ENCODE measurements around the gene ERICH2. TPM values are rescaled to one million over a fixed set of nuclear protein-coding genes. Genes with fewer than 3 reads are reported as not detected.

ERICH2 gene
- total RNA-seq, 1 donor from 2014 or later, result 2.1 TPM

DNA sequence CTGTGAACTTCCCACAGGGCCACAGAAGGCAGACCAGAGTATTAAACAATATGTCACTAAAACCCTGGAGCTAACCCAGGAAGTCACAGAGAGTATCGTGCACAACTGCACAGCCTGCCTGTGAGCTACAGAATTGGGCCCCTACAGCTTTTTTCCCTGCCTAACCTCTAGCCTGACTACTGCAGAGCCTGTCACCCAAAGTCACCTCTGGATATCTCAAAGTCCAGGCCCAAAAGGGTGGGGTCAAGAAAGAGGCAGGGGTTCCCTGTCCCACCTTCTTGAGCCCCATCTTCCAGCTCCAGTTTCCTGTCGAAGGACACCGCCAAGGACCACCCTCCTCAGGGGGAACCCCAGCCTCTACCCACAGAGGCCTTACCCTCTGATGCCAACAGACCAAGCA is 60.0 kb downstream of the ERICH2 start:
- Mint-ChIP-seq H3K4me1 (ENCODE audit: low read depth, unreplicated experiment) (no peaks in the 10 kb centered on the region), H3K4me3 (ENCODE audit: unreplicated experiment) (no peak overlapping the region), H3K27me3 (ENCODE audit: unreplicated experiment) (peaks cover 11% of the 10 kb centered on the region), H3K36me3 (ENCODE audit: unreplicated experiment) (no peaks in the 10 kb centered on the region), H3K9me3 (ENCODE audit: unreplicated experiment) (peaks cover 5% of the 10 kb centered on the region), H3K27ac (ENCODE audit: unreplicated experiment) (no peak overlapping the region)
- no peak for DNase-seq
- TF ChIP-seq, protein P1, sequence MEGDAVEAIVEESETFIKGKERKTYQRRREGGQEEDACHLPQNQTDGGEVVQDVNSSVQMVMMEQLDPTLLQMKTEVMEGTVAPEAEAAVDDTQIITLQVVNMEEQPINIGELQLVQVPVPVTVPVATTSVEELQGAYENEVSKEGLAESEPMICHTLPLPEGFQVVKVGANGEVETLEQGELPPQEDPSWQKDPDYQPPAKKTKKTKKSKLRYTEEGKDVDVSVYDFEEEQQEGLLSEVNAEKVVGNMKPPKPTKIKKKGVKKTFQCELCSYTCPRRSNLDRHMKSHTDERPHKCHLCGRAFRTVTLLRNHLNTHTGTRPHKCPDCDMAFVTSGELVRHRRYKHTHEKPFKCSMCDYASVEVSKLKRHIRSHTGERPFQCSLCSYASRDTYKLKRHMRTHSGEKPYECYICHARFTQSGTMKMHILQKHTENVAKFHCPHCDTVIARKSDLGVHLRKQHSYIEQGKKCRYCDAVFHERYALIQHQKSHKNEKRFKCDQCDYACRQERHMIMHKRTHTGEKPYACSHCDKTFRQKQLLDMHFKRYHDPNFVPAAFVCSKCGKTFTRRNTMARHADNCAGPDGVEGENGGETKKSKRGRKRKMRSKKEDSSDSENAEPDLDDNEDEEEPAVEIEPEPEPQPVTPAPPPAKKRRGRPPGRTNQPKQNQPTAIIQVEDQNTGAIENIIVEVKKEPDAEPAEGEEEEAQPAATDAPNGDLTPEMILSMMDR (IDR thresholded peaks at IDR 0.05; ENCODE audit: partially characterized antibody, unreplicated experiment), result no peak

DNA sequence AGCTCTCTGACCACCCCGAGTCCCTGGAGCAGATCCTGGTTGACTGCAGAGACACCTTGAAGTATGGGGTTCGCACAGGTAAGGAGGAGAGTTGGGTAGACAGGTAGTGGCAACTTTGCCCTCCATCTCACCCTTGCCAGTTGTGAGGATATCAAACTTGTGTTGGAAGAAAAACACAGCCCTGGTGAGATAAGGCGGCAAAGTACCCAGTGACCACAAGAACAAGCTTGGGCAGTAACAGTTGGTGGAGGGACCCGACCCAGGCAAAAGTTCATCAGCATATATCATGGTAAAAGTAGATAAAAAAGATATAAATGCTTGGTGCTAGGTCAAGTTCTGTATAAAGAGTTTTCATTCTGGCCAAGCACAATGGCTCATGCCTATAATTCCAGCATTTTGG is 60.9 kb downstream of the ERICH2 start:
- peaks cover 5% of the 10 kb centered on the region for H3K9me3 Mint-ChIP-seq (ENCODE audit: unreplicated experiment)
- TF ChIP-seq, protein P1 (IDR thresholded peaks at IDR 0.05; ENCODE audit: partially characterized antibody, unreplicated experiment), result no peak
- H3K27ac Mint-ChIP-seq (ENCODE audit: unreplicated experiment), result no peak overlapping the region
- no peak overlapping the region for H3K4me3 Mint-ChIP-seq (ENCODE audit: unreplicated experiment)
- DNase-seq, result no peak
- H3K4me1 Mint-ChIP-seq (ENCODE audit: low read depth, unreplicated experiment), result no peaks in the 10 kb centered on the region
- H3K36me3 Mint-ChIP-seq (ENCODE audit: unreplicated experiment), result no peaks in the 10 kb centered on the region
- H3K27me3 Mint-ChIP-seq (ENCODE audit: unreplicated experiment), result peaks cover 11% of the 10 kb centered on the region

DNA sequence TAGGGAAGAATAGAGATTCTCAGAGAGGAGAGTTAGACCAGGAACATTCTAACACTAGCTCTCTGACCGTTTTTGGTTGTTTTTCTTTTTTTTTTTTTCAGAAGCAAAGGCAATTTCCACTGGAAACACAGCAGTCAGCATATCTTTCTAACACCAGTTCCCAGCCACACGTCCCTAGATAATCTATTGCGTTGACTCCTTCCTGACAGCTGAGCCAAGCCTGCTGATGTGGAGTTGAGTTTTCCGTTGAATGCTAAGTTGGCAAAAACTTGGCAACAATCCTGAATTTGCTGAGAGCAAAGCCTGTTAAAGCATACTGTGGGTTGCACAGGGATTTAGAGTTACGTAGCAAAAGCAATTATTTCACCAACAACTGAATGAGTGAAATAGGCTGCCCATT is 65.8 kb downstream of the ERICH2 start:
- TF ChIP-seq, protein P1 (IDR thresholded peaks at IDR 0.05; ENCODE audit: partially characterized antibody, unreplicated experiment), result no peak
- H3K4me1 Mint-ChIP-seq (ENCODE audit: low read depth, unreplicated experiment), result no peaks in the 10 kb centered on the region
- H3K36me3 Mint-ChIP-seq (ENCODE audit: unreplicated experiment), result peaks cover 6% of the 10 kb centered on the region
- no peak overlapping the region for H3K27ac Mint-ChIP-seq (ENCODE audit: unreplicated experiment)
- H3K27me3 Mint-ChIP-seq (ENCODE audit: unreplicated experiment), result no peaks in the 10 kb centered on the region
- no peaks in the 10 kb centered on the region for H3K9me3 Mint-ChIP-seq (ENCODE audit: unreplicated experiment)
- no peak overlapping the region for H3K4me3 Mint-ChIP-seq (ENCODE audit: unreplicated experiment)
- DNase-seq, result no peak

DNA sequence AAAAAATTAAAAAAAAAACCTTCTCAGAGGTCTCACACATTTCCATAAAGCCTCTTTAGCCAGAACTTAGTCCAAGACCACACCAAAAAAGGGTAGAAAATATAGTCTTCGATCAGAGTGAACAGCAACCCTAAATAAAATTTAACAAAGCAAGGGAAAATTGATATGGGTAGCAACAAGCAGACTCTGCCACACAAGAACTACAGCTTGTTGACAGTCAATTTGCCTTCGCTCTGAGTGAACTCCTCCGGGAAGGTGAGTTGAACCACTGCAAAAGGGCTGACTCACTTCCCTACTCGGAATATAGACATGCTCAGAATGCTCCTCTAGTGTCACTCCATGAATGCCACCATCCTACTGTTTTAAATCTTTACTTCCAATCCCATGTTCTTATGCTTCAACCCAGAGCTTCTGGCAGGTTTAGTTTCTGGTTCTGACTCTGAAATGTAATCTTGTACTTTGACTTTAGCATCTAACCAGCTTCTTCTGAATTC is 70.6 kb downstream of the ERICH2 start:
- no peak for DNase-seq
- Mint-ChIP-seq H3K4me3 (ENCODE audit: unreplicated experiment) (no peak overlapping the region), H3K27ac (ENCODE audit: unreplicated experiment) (no peak overlapping the region), H3K4me1 (ENCODE audit: low read depth, unreplicated experiment) (no peaks in the 10 kb centered on the region), H3K36me3 (ENCODE audit: unreplicated experiment) (peaks cover 6% of the 10 kb centered on the region), H3K27me3 (ENCODE audit: unreplicated experiment) (no peaks in the 10 kb centered on the region), H3K9me3 (ENCODE audit: unreplicated experiment) (no peaks in the 10 kb centered on the region)
- TF ChIP-seq, protein P1 (IDR thresholded peaks at IDR 0.05; ENCODE audit: partially characterized antibody, unreplicated experiment), result no peak

DNA sequence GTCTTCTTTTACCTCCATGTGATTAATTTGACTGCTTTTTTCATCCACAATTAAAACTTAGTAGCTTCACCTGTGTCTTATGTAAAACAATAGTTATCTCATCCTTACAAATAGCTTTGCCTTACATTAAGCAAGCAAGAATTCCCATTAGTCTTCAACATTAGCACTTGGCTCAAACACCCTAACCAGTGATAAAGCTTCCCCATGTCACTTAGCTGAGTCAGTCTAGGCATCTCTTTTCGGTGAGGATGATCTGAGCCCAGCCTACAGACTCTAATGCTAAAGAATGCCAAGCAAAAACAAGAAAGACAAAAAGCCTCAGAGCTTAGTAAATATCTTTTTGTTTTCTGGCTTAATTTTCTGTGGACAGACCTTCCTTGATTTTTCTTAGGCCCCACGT is 72.6 kb downstream of the ERICH2 start:
- H3K36me3 Mint-ChIP-seq (ENCODE audit: unreplicated experiment), result peaks cover 6% of the 10 kb centered on the region
- H3K27me3 Mint-ChIP-seq (ENCODE audit: unreplicated experiment), result no peaks in the 10 kb centered on the region
- TF ChIP-seq, protein P1 (IDR thresholded peaks at IDR 0.05; ENCODE audit: partially characterized antibody, unreplicated experiment), result no peak
- H3K27ac Mint-ChIP-seq (ENCODE audit: unreplicated experiment), result no peak overlapping the region
- H3K9me3 Mint-ChIP-seq (ENCODE audit: unreplicated experiment), result no peaks in the 10 kb centered on the region
- no peak for DNase-seq
- no peak overlapping the region for H3K4me3 Mint-ChIP-seq (ENCODE audit: unreplicated experiment)
- H3K4me1 Mint-ChIP-seq (ENCODE audit: low read depth, unreplicated experiment), result no peaks in the 10 kb centered on the region

Data from glutamatergic neuron (in vitro differentiated cells).